Calu3 (cell line): Measurements from ENCODE around the gene CSMD2. TPM values are rescaled to one million over a fixed set of nuclear protein-coding genes. Genes with fewer than 3 reads are reported as not detected.

Experiments used
- BruUV-seq: library from RNA; stranded (reverse); fragments of 400-500 nt; replicated peaks from 2 replicates; lab custom pipeline; 2021; lab: Mats Ljungman, UMichigan
- CTCF ChIA-PET: fragments of 300-600 bp; sonication (Branson Sonifier 250); formaldehyde crosslinking; loops from one replicate; lab custom pipeline; 2022; ENCODE audit warnings: antibody characterized with exemption; lab: Charles Lee
- DNase-seq: peaks from one replicate; pipeline ENCODE4 v3.0.0; 2022
- H3K27ac Mint-ChIP-seq: one replicate; pipeline ENCODE4 v1.8.0; 2022; ENCODE audit warnings: mixed read lengths; ENCODE audit not compliant: unreplicated experiment
- H3K27me3 Mint-ChIP-seq: one replicate; pipeline ENCODE4 v1.8.0; 2022; ENCODE audit warnings: mixed read lengths; ENCODE audit not compliant: unreplicated experiment
- H3K36me3 Mint-ChIP-seq: one replicate; pipeline ENCODE4 v1.8.0; 2022; ENCODE audit warnings: mild to moderate bottlenecking, moderate library complexity, mixed read lengths; ENCODE audit not compliant: insufficient read depth, unreplicated experiment
- H3K4me1 Mint-ChIP-seq: one replicate; pipeline ENCODE4 v1.8.0; 2022; ENCODE audit warnings: mild to moderate bottlenecking, low read depth, mixed read lengths; ENCODE audit not compliant: unreplicated experiment
- H3K4me3 Mint-ChIP-seq: one replicate; pipeline ENCODE4 v1.8.0; 2022; ENCODE audit warnings: mild to moderate bottlenecking, low read depth, moderate library complexity, mixed read lengths; ENCODE audit not compliant: unreplicated experiment
- H3K9me3 Mint-ChIP-seq: one replicate; pipeline ENCODE4 v1.8.0; 2022; ENCODE audit warnings: low read depth, mixed read lengths; ENCODE audit not compliant: unreplicated experiment
- CTCF ChIP-seq: fragments of 200-600 bp; IDR thresholded peaks from one replicate; pipeline ENCODE4 v1.8.0; 2022; ENCODE audit warnings: antibody characterized with exemption; ENCODE audit not compliant: unreplicated experiment
- intact Hi-C: fragments of 100-400 bp; cut with micrococcal nuclease; formaldehyde crosslinking; loops from one replicate; pipeline ENCODE4 v1.10.0; 2022; ENCODE audit not compliant: unreplicated experiment
- total RNA-seq: library from RNA; stranded (reverse); gene quantifications from 2 replicates; pipeline ENCODE4 v1.2.3, GENCODE V29; 2022

CSMD2 gene
- total RNA-seq, 1 experiment from 2014 or later, result not detected

- no peak for DNase-seq
- intact Hi-C loops, result no loop called here
- no TSS peak for BruUV-seq
- no peak for TF ChIP-seq CTCF
- peaks cover 3% of the 10 kb centered on the region for H3K27me3 Mint-ChIP-seq
- H3K36me3 Mint-ChIP-seq, result no peaks in the 10 kb centered on the region
- no peaks in the 10 kb centered on the region for H3K4me1 Mint-ChIP-seq
- H3K27ac Mint-ChIP-seq, result no peak overlapping the region
- H3K4me3 Mint-ChIP-seq, result no peak overlapping the region
- H3K9me3 Mint-ChIP-seq, result peaks cover 7% of the 10 kb centered on the region
- CTCF ChIA-PET, result no interaction called here
Measured at GRCh38 chr1:33849211-33849610, 315.8 kb downstream of the CSMD2 start.

- BruUV-seq, result no TSS peak
- H3K27ac Mint-ChIP-seq, result no peak overlapping the region
- no peaks in the 10 kb centered on the region for H3K4me1 Mint-ChIP-seq
- no peak for DNase-seq
- TF ChIP-seq CTCF, result no peak
- no peak overlapping the region for H3K4me3 Mint-ChIP-seq
- H3K9me3 Mint-ChIP-seq, result peaks cover 7% of the 10 kb centered on the region
- H3K36me3 Mint-ChIP-seq, result no peaks in the 10 kb centered on the region
- CTCF ChIA-PET, result no interaction called here
- intact Hi-C loops, result no loop called here
- H3K27me3 Mint-ChIP-seq, result peaks cover 11% of the 10 kb centered on the region
Measured at GRCh38 chr1:33848205-33848937, 316.7 kb downstream of the CSMD2 start.

GRCh38 chr1:33846861-33847260 is 318.2 kb downstream of the CSMD2 start:
- no peak for DNase-seq
- no peak overlapping the region for H3K4me3 Mint-ChIP-seq
- H3K4me1 Mint-ChIP-seq, result no peaks in the 10 kb centered on the region
- peaks cover 13% of the 10 kb centered on the region for H3K27me3 Mint-ChIP-seq
- TF ChIP-seq CTCF, result no peak
- CTCF ChIA-PET, result no interaction called here
- no peak overlapping the region for H3K27ac Mint-ChIP-seq
- intact Hi-C loops, result no loop called here
- peaks cover 11% of the 10 kb centered on the region for H3K9me3 Mint-ChIP-seq
- no peaks in the 10 kb centered on the region for H3K36me3 Mint-ChIP-seq
- BruUV-seq, result no TSS peak

- intact Hi-C loops, result no loop called here
- H3K27ac Mint-ChIP-seq, result no peak overlapping the region
- DNase-seq, result no peak
- peaks cover 8% of the 10 kb centered on the region for H3K9me3 Mint-ChIP-seq
- TF ChIP-seq CTCF, result no peak
- H3K4me1 Mint-ChIP-seq, result no peaks in the 10 kb centered on the region
- BruUV-seq, result no TSS peak
- no peaks in the 10 kb centered on the region for H3K36me3 Mint-ChIP-seq
- H3K4me3 Mint-ChIP-seq, result no peak overlapping the region
- H3K27me3 Mint-ChIP-seq, result peaks cover 13% of the 10 kb centered on the region
- CTCF ChIA-PET, result no interaction called here
Measured at GRCh38 chr1:33844166-33844565, 320.9 kb downstream of the CSMD2 start.
